SK-N-SH treated with all-trans-retinoic acid at 6 μM for 48 hours (cell line): Measurements from ENCODE around the gene ROCK1.

ENCODE experiments used
- ARNTL ChIP-seq: fragments of 450-650 bp; formaldehyde crosslinking; IDR thresholded peaks from 2 replicates; pipeline ENCODE4 v1.5.0; 2020; ENCODE audit warnings: low read depth, mild to moderate bottlenecking, moderate library complexity, borderline replicate concordance
- OSR1 ChIP-seq: fragments of 250-450 bp; sonication (Bioruptor Pico); IDR thresholded peaks from 2 replicates; pipeline ENCODE4 v1.8.0; 2022; ENCODE audit warnings: moderate library complexity, mild to moderate bottlenecking, inconsistent platforms
- ZFP30 ChIP-seq: fragments of 450-650 bp; formaldehyde crosslinking; IDR thresholded peaks from 2 replicates; pipeline ENCODE4 v1.5.0; 2022; ENCODE audit warnings: mild to moderate bottlenecking, moderate library complexity

DNA sequence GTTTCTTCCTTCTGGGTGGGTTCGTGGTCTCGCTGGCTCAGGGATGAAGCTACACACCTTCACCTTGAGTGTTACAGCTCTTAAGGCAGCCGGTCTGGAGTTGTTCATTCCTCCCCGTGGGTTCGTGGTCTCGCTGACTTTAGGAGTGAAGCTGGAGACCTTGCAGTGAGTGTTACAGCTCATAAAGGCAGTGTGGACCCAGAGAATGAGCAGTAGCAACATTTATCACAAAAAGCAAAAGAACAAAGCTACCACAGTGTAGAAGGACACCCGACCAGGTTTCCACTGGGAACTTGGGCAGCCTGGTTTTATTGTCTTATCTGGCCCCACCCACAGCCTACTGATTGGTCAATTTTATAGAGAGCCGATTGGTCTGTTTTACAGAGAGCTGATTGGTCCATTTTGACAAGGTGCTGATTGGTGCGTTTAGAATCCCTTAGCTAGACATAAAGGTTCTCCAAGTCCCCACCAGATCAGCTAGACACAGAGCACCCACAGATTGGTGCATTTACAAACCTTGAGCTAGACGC lies 20.1 kb upstream of the ROCK1 start:
- TF ChIP-seq OSR1 (no peak), ARNTL (CRISPR knock-in tag) (no peak), ZFP30 (no peak)
